Endothelial cell of umbilical vein (primary cell): Measurements from ENCODE around the gene ARHGEF6. TPM values are rescaled to one million over a fixed set of nuclear protein-coding genes. Genes with fewer than 3 reads are reported as not detected.

ENCODE experiments used
- BruUV-seq: library from RNA; stranded (reverse); fragments of 400-500 nt; replicated peaks from 2 replicates; lab custom pipeline; 2021; lab: Mats Ljungman, UMichigan
- CTCF ChIA-PET: fragments of 300-600, 350-600 bp; sonication (Branson Sonifier 250); formaldehyde crosslinking; loops from one replicate; lab custom pipeline; 2021; ENCODE audit warnings: antibody characterized with exemption, inconsistent platforms; lab: Charles Lee
- POLR2A ChIA-PET: fragments of 300-600, 350-600 bp; sonication (Branson Sonifier 250); formaldehyde crosslinking; loops from one replicate; lab custom pipeline; 2021; ENCODE audit warnings: antibody characterized with exemption, inconsistent platforms; lab: Charles Lee
- DNase-seq: peaks from one replicate; pipeline ENCODE4 v3.0.0-alpha.2; 2011; ENCODE audit warnings: low read depth, low spot score
- FAIRE-seq: peaks from 2 replicates; lab custom pipeline; 2011; peaks lifted over from hg19 to GRCh38; lab: Jason Lieb, UNC
- H2AFZ ChIP-seq: 2 replicates; pipeline ENCODE4 v1.6.0; 2012; ENCODE audit warnings: low read depth, low read length, control low read depth, inconsistent platforms
- H3K27ac ChIP-seq: 2 replicates; pipeline ENCODE4 v1.5.1; 2011; ENCODE audit warnings: low read depth, mild to moderate bottlenecking, control low read depth, low read length, moderate library complexity; ENCODE audit not compliant: insufficient read depth
- H3K27me3 ChIP-seq, 2 experiments: 2 replicates each; pipeline versions ENCODE4 v1.6.0 to v1.6.1; 2011; ENCODE audit warnings: low read length in 2 of 2, mixed read lengths in 1 of 2; ENCODE audit not compliant: control insufficient read depth in 2 of 2, insufficient read depth in 2 of 2
- H3K36me3 ChIP-seq, 2 experiments: 2 replicates in 1 of 2; 3 replicates in 1 of 2; pipeline ENCODE4 v1.5.1; 2011; ENCODE audit warnings: low read length in 2 of 2, mild to moderate bottlenecking in 1 of 2, moderate library complexity in 1 of 2; ENCODE audit not compliant: control insufficient read depth in 2 of 2, insufficient read depth in 2 of 2; ENCODE audit errors: extremely low read depth in 1 of 2
- H3K4me1 ChIP-seq: 3 replicates; pipeline ENCODE4 v1.5.1; 2011; ENCODE audit warnings: mild to moderate bottlenecking, low read length; ENCODE audit not compliant: control insufficient read depth, insufficient read depth; ENCODE audit errors: extremely low read depth
- H3K4me2 ChIP-seq: 2 replicates; pipeline ENCODE4 v1.6.1; 2011; ENCODE audit warnings: low read length, control low read depth, mixed read lengths; ENCODE audit not compliant: insufficient read depth
- H3K4me3 ChIP-seq, 3 experiments: fragments of 200-600 bp in 1 of 3; sonication (generic), shearing (Covaris generic) in 1 of 3; replicated peaks in 1 of 3; 2 replicates each; pipeline ENCODE4 v1.5.1; 2011 to 2016; ENCODE audit warnings: control low read depth in 3 of 3, low read length in 3 of 3, mild to moderate bottlenecking in 2 of 3, inconsistent platforms in 1 of 3, low read depth in 1 of 3, moderate library complexity in 1 of 3; ENCODE audit not compliant: insufficient read depth in 1 of 3
- H3K79me2 ChIP-seq: 2 replicates; pipeline ENCODE4 v1.6.0; 2012; ENCODE audit warnings: low read length, inconsistent platforms; ENCODE audit not compliant: control insufficient read depth, insufficient read depth
- H3K9ac ChIP-seq: replicated peaks from 2 replicates; pipeline ENCODE3; 2011; ENCODE audit warnings: low read length, control low read depth; ENCODE audit not compliant: insufficient read depth; ENCODE audit errors: extremely low read depth
- H3K9me1 ChIP-seq: replicated peaks from 3 replicates; pipeline ENCODE4 v1.6.0; 2011; ENCODE audit warnings: mild to moderate bottlenecking, low read length; ENCODE audit not compliant: control insufficient read depth, insufficient read depth; ENCODE audit errors: extremely low read depth
- H3K9me3 ChIP-seq: replicated peaks from 2 replicates; pipeline ENCODE4 v1.5.1; 2012; ENCODE audit warnings: low read length, inconsistent platforms; ENCODE audit not compliant: control insufficient read depth, insufficient read depth
- H4K20me1 ChIP-seq: replicated peaks from 2 replicates; pipeline ENCODE3; 2011; ENCODE audit warnings: mild to moderate bottlenecking, low read length; ENCODE audit not compliant: control insufficient read depth, insufficient read depth; ENCODE audit errors: extremely low read depth
- CTCF ChIP-seq, 2 donors: IDR thresholded peaks; 1 replicate in 1 of 2; 2 replicates in 1 of 2; pipeline ENCODE4 v1.5.1; 2011; ENCODE audit warnings: low read length in 2 of 2, mild to moderate bottlenecking in 2 of 2, moderate library complexity in 2 of 2, control low read depth in 1 of 2, inconsistent platforms in 1 of 2, low read depth in 1 of 2; ENCODE audit not compliant: insufficient read depth in 1 of 2; ENCODE audit errors: extremely low read depth in 1 of 2
- EZH2 ChIP-seq: IDR thresholded peaks from 2 replicates; pipeline ENCODE4 v1.6.1; 2012; ENCODE audit warnings: borderline replicate concordance, low read depth, mild to moderate bottlenecking, moderate library complexity, low read length, inconsistent platforms; ENCODE audit not compliant: severe bottlenecking
- FOS ChIP-seq: IDR thresholded peaks from 2 replicates; pipeline ENCODE4 v1.6.1; 2011; ENCODE audit warnings: mild to moderate bottlenecking, low read length, moderate library complexity, borderline replicate concordance; ENCODE audit not compliant: insufficient read depth
- GATA2 ChIP-seq: IDR thresholded peaks from 2 replicates; pipeline ENCODE4 v1.7.0; 2011; ENCODE audit warnings: low read depth, mild to moderate bottlenecking, moderate library complexity, mixed read lengths, low read length; ENCODE audit not compliant: insufficient read length, insufficient read depth
- JUN ChIP-seq: IDR thresholded peaks from 2 replicates; pipeline ENCODE4 v1.6.1; 2011; ENCODE audit warnings: borderline replicate concordance, low read depth; ENCODE audit not compliant: insufficient read length, insufficient read depth
- MAX ChIP-seq: IDR thresholded peaks from 2 replicates; pipeline ENCODE4 v1.6.1; 2011; ENCODE audit not compliant: insufficient read depth, insufficient read length
- MYC ChIP-seq: IDR thresholded peaks from one replicate; pipeline ENCODE4 v1.6.1; 2011; ENCODE audit warnings: mild to moderate bottlenecking, low read depth, low read length
- POLR2A ChIP-seq: IDR thresholded peaks from 2 replicates; pipeline ENCODE4 v1.6.1; 2012; ENCODE audit warnings: low read depth, mild to moderate bottlenecking, control low read depth, low read length
- POLR2AphosphoS5 ChIP-seq: IDR thresholded peaks from 2 replicates; pipeline ENCODE4 v1.6.1; 2012; ENCODE audit warnings: low read depth, mild to moderate bottlenecking, control low read depth, low read length, moderate library complexity; ENCODE audit not compliant: insufficient read depth
- dilution Hi-C: fragments of 300-500 bp; cut with MboI; formaldehyde crosslinking; loops from one replicate; pipeline ENCODE4 v1.15.0; 2019; ENCODE audit warnings: low sequenced_read_pairs; ENCODE audit not compliant: extremely low pct_ligation_motif_present
- intact Hi-C: fragments of 100-400 bp; cut with micrococcal nuclease; formaldehyde crosslinking; loops from one replicate; pipeline ENCODE4 v1.10.0; 2022
- polyA plus RNA-seq, 4 experiments: library from polyadenylated mRNA; depleted of rRNA in 3 of 4; stranded (reverse) in 3 of 4; unstranded in 1 of 4; fragments of >200 nt; gene quantifications; 2 replicates each; pipeline versions ENCODE4 v1.2.1 to v1.2.3, GENCODE V29; 2011 to 2012; ENCODE audit warnings: missing spikeins in 1 of 4
- total RNA-seq: library from RNA; stranded (reverse); gene quantifications from 2 replicates; pipeline ENCODE4 v1.2.3, GENCODE V29; 2021

The ARHGEF6 gene
- total and polyA plus RNA-seq, 2 donors (not counting 3 experiments of a cell fraction or from before 2014, with no cell fraction given): 4.9 to 6.4 TPM

GRCh38 chrX:136814847-136815750, 34.4 kb upstream of the ARHGEF6 start:
- DNase-seq: no peak
- no peak overlapping the region for H3K27ac ChIP-seq
- H3K4me1 ChIP-seq: no peaks in the 10 kb centered on the region
- H4K20me1 ChIP-seq: no peaks in the 10 kb centered on the region
- H3K9me3 ChIP-seq: no peaks in the 10 kb centered on the region
- H3K4me3 ChIP-seq: no peak overlapping the region
- intact Hi-C loops (no loop called here), dilution Hi-C loops (no loop called here)
- no peak for FAIRE-seq
- TF ChIP-seq POLR2A: no peak
- TF ChIP-seq CTCF (IDR thresholded peaks at IDR 0.05; ENCODE audit: extremely low read depth in 1 of 2, insufficient read depth in 1 of 2, low read depth in 1 of 2, low read length in 2 of 2): no peak
- TF ChIP-seq POLR2AphosphoS5: no peak
- TF ChIP-seq EZH2: no peak
- no peak for TF ChIP-seq GATA2
- no peak for TF ChIP-seq MYC
- no peak for TF ChIP-seq FOS
- TF ChIP-seq JUN: no peak
- no peak for TF ChIP-seq MAX
- H3K27me3 ChIP-seq: no peaks in the 10 kb centered on the region
- H3K9me1 ChIP-seq: no peaks in the 10 kb centered on the region
- no peak overlapping the region for H2AFZ ChIP-seq
- BruUV-seq: no TSS peak
- H3K4me2 ChIP-seq: no peak overlapping the region
- CTCF ChIA-PET: no interaction called here
- H3K36me3 ChIP-seq: no peaks in the 10 kb centered on the region
- no peak overlapping the region for H3K9ac ChIP-seq
- POLR2A ChIA-PET: no interaction called here
- H3K79me2 ChIP-seq: no peaks in the 10 kb centered on the region
